Measurements from ENCODE around the gene SPDYA. TPM values are rescaled to one million over a fixed set of nuclear protein-coding genes. Genes with fewer than 3 reads are reported as not detected.

The SPDYA gene
- total RNA-seq, 1 experiment from 2014 or later = 0.69 TPM

DNA sequence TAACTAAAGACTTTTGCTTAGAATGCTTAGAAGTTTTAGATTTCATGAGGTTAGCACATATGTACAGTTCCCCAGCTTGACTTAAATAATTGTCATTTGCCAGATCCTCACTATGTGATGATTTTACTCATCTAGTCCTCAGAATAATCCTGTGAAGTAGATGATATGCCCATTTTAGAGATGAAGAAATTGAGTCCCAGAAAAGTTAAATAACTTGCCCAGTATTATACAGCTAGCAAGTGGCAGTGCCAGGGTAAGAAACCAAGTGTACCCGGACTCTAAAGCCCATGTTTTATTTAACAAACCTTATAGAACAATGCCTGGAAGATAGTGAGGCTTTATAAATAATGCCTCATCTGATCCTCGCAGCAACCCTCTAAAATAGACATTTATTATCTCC lies 28.3 kb downstream of the SPDYA start:
- ATAC-seq = no peak
- H3F3A ChIP-seq (ENCODE audit: low read length, unreplicated experiment) = no peaks in the 10 kb centered on the region

DNA sequence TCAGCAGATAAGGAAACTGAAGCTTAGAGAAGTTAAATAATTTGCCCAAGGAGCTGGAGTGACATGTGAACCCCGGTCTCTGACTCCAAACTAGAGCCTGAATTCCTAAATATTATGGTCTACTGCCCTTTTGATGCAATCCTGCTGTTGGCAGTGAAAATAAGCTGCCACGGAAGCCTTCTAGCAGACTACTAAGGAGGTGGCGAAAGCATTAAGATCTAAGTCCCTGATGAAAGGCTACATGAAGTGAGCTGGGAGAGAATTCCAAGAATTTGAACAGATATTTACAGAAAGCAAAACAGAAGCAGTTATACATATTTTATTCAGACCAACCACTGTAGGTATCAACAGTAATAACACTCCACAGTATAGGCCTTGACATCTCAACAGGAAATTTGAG lies 31.4 kb downstream of the SPDYA start:
- Histone ChIP-seq H3K36me3 (ENCODE audit: low read depth, low read length) (no peaks in the 10 kb centered on the region), H3K9me2 (replicated peaks; ENCODE audit: low read length) (no peaks in the 10 kb centered on the region), H3F3A (ENCODE audit: low read length, unreplicated experiment) (no peaks in the 10 kb centered on the region), H3K4me3 (ENCODE audit: low read length) (no peak overlapping the region), H2AFZ (ENCODE audit: low read length) (no peak overlapping the region), H3K4me2 (ENCODE audit: low read length) (no peak overlapping the region), H3K9ac (ENCODE audit: low read length) (no peak overlapping the region), H3K79me2 (ENCODE audit: low read length) (no peaks in the 10 kb centered on the region), H3K27ac (ENCODE audit: low read length) (no peak overlapping the region), H3K27me3 (ENCODE audit: low read length) (no peaks in the 10 kb centered on the region), H4K20me1 (ENCODE audit: low read length) (no peaks in the 10 kb centered on the region), H3K9me3 (ENCODE audit: low read length) (no peaks in the 10 kb centered on the region), H3K4me1 (ENCODE audit: insufficient read depth, low read length) (no peaks in the 10 kb centered on the region)
- intact Hi-C loops (cut with micrococcal nuclease) = no loop called here
- DNase-seq (no peak), ATAC-seq (no peak)
- POLR2A ChIA-PET (ENCODE audit: unreplicated experiment) = no interaction called here
- CTCF ChIA-PET = no interaction called here
- no TSS peak for BruUV-seq (replicated peaks)
- TF ChIP-seq, protein P1, sequence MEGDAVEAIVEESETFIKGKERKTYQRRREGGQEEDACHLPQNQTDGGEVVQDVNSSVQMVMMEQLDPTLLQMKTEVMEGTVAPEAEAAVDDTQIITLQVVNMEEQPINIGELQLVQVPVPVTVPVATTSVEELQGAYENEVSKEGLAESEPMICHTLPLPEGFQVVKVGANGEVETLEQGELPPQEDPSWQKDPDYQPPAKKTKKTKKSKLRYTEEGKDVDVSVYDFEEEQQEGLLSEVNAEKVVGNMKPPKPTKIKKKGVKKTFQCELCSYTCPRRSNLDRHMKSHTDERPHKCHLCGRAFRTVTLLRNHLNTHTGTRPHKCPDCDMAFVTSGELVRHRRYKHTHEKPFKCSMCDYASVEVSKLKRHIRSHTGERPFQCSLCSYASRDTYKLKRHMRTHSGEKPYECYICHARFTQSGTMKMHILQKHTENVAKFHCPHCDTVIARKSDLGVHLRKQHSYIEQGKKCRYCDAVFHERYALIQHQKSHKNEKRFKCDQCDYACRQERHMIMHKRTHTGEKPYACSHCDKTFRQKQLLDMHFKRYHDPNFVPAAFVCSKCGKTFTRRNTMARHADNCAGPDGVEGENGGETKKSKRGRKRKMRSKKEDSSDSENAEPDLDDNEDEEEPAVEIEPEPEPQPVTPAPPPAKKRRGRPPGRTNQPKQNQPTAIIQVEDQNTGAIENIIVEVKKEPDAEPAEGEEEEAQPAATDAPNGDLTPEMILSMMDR (conservative IDR thresholded peaks at IDR 0.05; ENCODE audit: low read depth, low read length) = no peak
- TF ChIP-seq EZH2 (IDR thresholded peaks at IDR 0.05; ENCODE audit: low read length, unreplicated experiment) (no peak), EZH2phosphoT487 (IDR thresholded peaks at IDR 0.05; ENCODE audit: borderline replicate concordance, low read length) (no peak)

More for the DNA sequence above, 28.3 kb downstream of the SPDYA start:
- H3K9me3 ChIP-seq (ENCODE audit: low read length) = no peaks in the 10 kb centered on the region
- no peaks in the 10 kb centered on the region for H3K9me2 ChIP-seq (replicated peaks; ENCODE audit: low read length)
- intact Hi-C loops (cut with micrococcal nuclease) = no loop called here
- ChIA-PET POLR2A (ENCODE audit: unreplicated experiment) (no interaction called here), CTCF (interaction anchor here (0.8 kb wide), 1 partner anchor 113 kb away, joined by 3 read pairs; no protein-coding TSS in a partner anchor)
- no TSS peak for BruUV-seq (replicated peaks)
- H3K27me3 ChIP-seq (ENCODE audit: low read length) = no peaks in the 10 kb centered on the region
- no peaks in the 10 kb centered on the region for H3K79me2 ChIP-seq (ENCODE audit: low read length)
- no peaks in the 10 kb centered on the region for H4K20me1 ChIP-seq (ENCODE audit: low read length)
- no peak overlapping the region for H3K4me2 ChIP-seq (ENCODE audit: low read length)
- H3K9ac ChIP-seq (ENCODE audit: low read length) = no peak overlapping the region
- no peak overlapping the region for H3K4me3 ChIP-seq (ENCODE audit: low read length)
- no peak overlapping the region for H2AFZ ChIP-seq (ENCODE audit: low read length)
- H3K36me3 ChIP-seq (ENCODE audit: low read depth, low read length) = no peaks in the 10 kb centered on the region
- no peak for TF ChIP-seq EZH2phosphoT487 (IDR thresholded peaks at IDR 0.05; ENCODE audit: borderline replicate concordance, low read length)
- no peak for TF ChIP-seq EZH2 (IDR thresholded peaks at IDR 0.05; ENCODE audit: low read length, unreplicated experiment)
- TF ChIP-seq, protein P1 (conservative IDR thresholded peaks at IDR 0.05; ENCODE audit: low read depth, low read length) = no peak
- H3K27ac ChIP-seq (ENCODE audit: low read length) = no peak overlapping the region
- no peak for DNase-seq
- H3K4me1 ChIP-seq (ENCODE audit: insufficient read depth, low read length) = no peaks in the 10 kb centered on the region

DNA sequence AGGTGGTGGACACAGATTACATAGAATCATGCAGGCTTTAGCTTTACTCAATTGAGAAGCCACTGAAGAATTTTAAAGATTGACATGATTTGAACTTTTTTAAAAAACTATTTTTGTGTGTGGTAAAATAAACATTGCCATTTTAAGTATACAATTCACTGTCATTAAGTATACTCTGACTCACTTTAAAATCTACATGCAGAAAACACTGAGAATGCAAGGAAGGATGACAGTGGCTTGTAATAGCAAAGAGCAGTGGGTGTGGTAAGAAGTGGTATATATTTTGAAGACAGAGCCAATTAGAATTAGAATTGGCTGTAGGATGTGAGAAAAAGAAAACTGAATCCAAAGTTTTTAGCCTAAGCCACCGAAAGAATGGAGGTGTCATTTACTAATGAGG lies 44.6 kb downstream of the SPDYA start:
- Histone ChIP-seq H3K9me3 (ENCODE audit: low read length) (no peaks in the 10 kb centered on the region), H3K79me2 (ENCODE audit: low read length) (no peaks in the 10 kb centered on the region), H3K4me2 (ENCODE audit: low read length) (peak overlapping the region; percentile 7; the same call in 1 of the 2 replicates), H3K9ac (ENCODE audit: low read length) (no peak overlapping the region), H3K4me1 (ENCODE audit: insufficient read depth, low read length) (peaks cover 11% of the 10 kb centered on the region), H3K27me3 (ENCODE audit: low read length) (no peaks in the 10 kb centered on the region), H3F3A (ENCODE audit: low read length, unreplicated experiment) (no peaks in the 10 kb centered on the region), H2AFZ (ENCODE audit: low read length) (no peak overlapping the region), H3K36me3 (ENCODE audit: low read depth, low read length) (no peaks in the 10 kb centered on the region; the same call in 1 of the 2 replicates), H3K9me2 (replicated peaks; ENCODE audit: low read length) (no peaks in the 10 kb centered on the region), H3K4me3 (ENCODE audit: low read length) (no peak overlapping the region), H4K20me1 (ENCODE audit: low read length) (no peaks in the 10 kb centered on the region), H3K27ac (ENCODE audit: low read length) (peak overlapping the region; percentile 60)
- no TSS peak for BruUV-seq (replicated peaks)
- DNase-seq (peak; percentile 58), ATAC-seq (peak; percentile 100)
- ChIA-PET CTCF (no interaction called here), POLR2A (ENCODE audit: unreplicated experiment) (interaction anchor here (0.6 kb wide), 1 partner anchor 10 kb away, joined by 4 read pairs; no protein-coding TSS in a partner anchor)
- TF ChIP-seq EZH2phosphoT487 (IDR thresholded peaks at IDR 0.05; ENCODE audit: borderline replicate concordance, low read length) (no peak), EZH2 (IDR thresholded peaks at IDR 0.05; ENCODE audit: low read length, unreplicated experiment) (no peak)
- TF ChIP-seq, protein P1 (conservative IDR thresholded peaks at IDR 0.05; ENCODE audit: low read depth, low read length) = no peak
- intact Hi-C loops (cut with micrococcal nuclease) = loop anchor here (2.0 to 5.0 kb wide), 2 partner anchors 34 to 47 kb away; no protein-coding TSS in a partner anchor
